Coronary artery (tissue), 2 donors: ENCODE results near the gene NTM.

Experiments used
- DNase-seq: peaks from one replicate; pipeline ENCODE4 v3.0.0-alpha.2; 2017; ENCODE audit warnings: low spot score
- H3K27ac ChIP-seq, 2 donors: fragments of 200-600 bp; sonication (generic); one replicate each; pipeline ENCODE4 v1.5.1; 2016 to 2019
- H3K4me3 ChIP-seq: fragments of 200-600 bp; sonication (generic); 2 replicates; pipeline ENCODE4 v1.5.1; 2016; ENCODE audit warnings: mild to moderate bottlenecking, moderate library complexity
- CTCF ChIP-seq: fragments of 200-600 bp; sonication (generic); IDR thresholded peaks from one replicate; pipeline ENCODE4 v1.5.1; 2019; ENCODE audit warnings: antibody characterized with exemption

Gene NTM

GRCh38 chr11:131766637-131767036, 396.2 kb downstream of the NTM start:
- no peak for DNase-seq
- no peak for TF ChIP-seq CTCF
- H3K4me3 ChIP-seq: no peak overlapping the region
- H3K27ac ChIP-seq: no peak overlapping the region

GRCh38 chr11:131767421-131767820, 397.0 kb downstream of the NTM start:
- TF ChIP-seq CTCF: no peak
- no peak for DNase-seq
- Histone ChIP-seq H3K4me3 (no peak overlapping the region), H3K27ac (no peak overlapping the region)

GRCh38 chr11:131770801-131771200, 400.4 kb downstream of the NTM start:
- no peak overlapping the region for H3K27ac ChIP-seq
- H3K4me3 ChIP-seq: no peak overlapping the region
- no peak for TF ChIP-seq CTCF
- DNase-seq: no peak

DNA sequence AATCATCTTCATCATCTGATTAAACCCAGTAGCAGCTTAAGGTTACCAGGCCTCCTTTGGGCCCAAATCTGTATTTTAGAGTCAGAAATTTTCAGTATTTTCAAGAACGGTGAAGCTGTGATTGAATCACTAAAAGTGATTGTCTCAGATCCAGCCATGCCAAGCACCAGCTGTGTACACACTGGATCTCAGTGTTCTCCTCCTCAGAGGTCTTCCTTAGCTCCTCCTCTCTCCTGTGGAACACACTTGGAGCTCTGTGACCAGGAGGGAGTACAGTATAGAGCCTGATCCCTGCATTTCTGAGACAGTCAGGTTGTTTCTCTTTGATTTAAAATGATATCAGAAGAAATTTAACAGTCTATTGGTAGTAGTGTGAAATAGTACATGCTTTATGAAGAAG, 401.1 kb downstream of the NTM start:
- Histone ChIP-seq H3K4me3 (no peak overlapping the region), H3K27ac (no peak overlapping the region)
- no peak for TF ChIP-seq CTCF
- no peak for DNase-seq

DNA sequence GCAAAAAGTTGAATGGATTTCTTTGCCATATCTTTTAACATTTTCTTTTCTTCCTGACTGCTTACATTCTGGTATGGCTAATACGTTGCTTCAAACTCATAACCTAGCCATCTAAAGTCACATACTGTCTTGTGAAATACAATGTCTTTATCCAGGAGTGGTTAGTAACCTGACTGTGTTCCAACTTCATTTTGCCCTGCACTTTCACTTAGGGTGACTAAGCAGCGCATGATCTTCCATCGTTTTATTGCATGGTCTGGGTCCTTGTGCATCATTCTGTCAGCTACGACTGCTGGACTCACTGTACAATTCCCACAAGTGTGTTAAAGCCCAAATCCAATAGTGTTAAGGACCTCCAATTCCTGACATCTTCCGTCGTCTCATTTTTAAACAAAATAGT, 403.2 kb downstream of the NTM start:
- Histone ChIP-seq H3K27ac (no peak overlapping the region), H3K4me3 (no peak overlapping the region)
- no peak for DNase-seq
- no peak for TF ChIP-seq CTCF

GRCh38 chr11:131776211-131776610, 405.8 kb downstream of the NTM start:
- TF ChIP-seq CTCF: no peak
- Histone ChIP-seq H3K4me3 (no peak overlapping the region), H3K27ac (no peak overlapping the region)
- DNase-seq: no peak

GRCh38 chr11:131785801-131786200, 415.4 kb downstream of the NTM start:
- no peak overlapping the region for H3K27ac ChIP-seq
- DNase-seq: no peak
- no peak overlapping the region for H3K4me3 ChIP-seq
- no peak for TF ChIP-seq CTCF
